ENCODE data around the gene PTX4. TPM values are rescaled to one million over a fixed set of nuclear protein-coding genes. Genes with fewer than 3 reads are reported as not detected.

PTX4 gene
- total RNA-seq, 2 donors from 2014 or later, result 0.78 TPM; not detected in 1

DNA sequence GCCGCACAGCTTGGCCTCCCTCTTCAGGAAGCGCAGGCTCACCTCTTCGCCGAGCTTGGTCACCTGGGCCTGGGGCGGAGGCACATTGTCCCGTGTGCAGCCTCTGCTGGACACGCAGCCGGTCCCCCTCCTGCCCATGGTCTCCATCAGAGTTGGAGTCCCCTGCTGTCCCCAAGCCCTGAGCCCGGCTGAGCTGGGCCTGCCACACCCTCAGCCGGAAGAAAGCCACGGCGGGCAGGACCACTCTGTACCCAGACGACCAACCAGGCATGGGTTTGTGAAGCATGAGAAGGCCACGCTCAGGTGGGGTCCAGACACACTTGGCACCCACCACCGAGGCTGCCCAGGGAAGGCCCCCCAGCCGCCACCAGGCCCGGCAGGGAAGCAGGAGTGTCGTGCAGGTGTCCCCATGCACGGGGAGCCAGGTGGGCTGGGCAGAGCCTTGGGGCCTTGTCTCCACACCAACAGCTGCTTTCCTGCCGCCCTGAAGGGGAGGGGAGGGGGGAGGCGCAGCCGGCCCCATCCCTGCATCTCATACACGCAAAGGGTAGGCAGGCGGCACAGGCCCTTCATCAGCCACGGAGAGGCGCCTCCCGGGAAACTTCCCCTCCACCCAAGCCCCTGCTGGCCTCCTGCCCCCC, 49.6 kb downstream of the PTX4 start:
- TF ChIP-seq, protein P1, sequence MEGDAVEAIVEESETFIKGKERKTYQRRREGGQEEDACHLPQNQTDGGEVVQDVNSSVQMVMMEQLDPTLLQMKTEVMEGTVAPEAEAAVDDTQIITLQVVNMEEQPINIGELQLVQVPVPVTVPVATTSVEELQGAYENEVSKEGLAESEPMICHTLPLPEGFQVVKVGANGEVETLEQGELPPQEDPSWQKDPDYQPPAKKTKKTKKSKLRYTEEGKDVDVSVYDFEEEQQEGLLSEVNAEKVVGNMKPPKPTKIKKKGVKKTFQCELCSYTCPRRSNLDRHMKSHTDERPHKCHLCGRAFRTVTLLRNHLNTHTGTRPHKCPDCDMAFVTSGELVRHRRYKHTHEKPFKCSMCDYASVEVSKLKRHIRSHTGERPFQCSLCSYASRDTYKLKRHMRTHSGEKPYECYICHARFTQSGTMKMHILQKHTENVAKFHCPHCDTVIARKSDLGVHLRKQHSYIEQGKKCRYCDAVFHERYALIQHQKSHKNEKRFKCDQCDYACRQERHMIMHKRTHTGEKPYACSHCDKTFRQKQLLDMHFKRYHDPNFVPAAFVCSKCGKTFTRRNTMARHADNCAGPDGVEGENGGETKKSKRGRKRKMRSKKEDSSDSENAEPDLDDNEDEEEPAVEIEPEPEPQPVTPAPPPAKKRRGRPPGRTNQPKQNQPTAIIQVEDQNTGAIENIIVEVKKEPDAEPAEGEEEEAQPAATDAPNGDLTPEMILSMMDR (IDR thresholded peaks at IDR 0.05), result no peak
- ATAC-seq (ENCODE audit: insufficient number of reproducible peaks, low FRiP score, low read depth) (no peak), DNase-seq (ENCODE audit: low spot score) (no peak)
- H3K9me3 ChIP-seq, result no peaks in the 10 kb centered on the region
- H3K36me3 ChIP-seq, result no peaks in the 10 kb centered on the region
- no peak overlapping the region for H3K4me3 ChIP-seq
- H3K27ac ChIP-seq, result no peak overlapping the region
- no peaks in the 10 kb centered on the region for H3K4me1 ChIP-seq (ENCODE audit: control insufficient read depth in 1 of 2, low read depth in 2 of 2)
- H3K27me3 ChIP-seq (replicated peaks; ENCODE audit: insufficient read depth), result no peaks in the 10 kb centered on the region

DNA sequence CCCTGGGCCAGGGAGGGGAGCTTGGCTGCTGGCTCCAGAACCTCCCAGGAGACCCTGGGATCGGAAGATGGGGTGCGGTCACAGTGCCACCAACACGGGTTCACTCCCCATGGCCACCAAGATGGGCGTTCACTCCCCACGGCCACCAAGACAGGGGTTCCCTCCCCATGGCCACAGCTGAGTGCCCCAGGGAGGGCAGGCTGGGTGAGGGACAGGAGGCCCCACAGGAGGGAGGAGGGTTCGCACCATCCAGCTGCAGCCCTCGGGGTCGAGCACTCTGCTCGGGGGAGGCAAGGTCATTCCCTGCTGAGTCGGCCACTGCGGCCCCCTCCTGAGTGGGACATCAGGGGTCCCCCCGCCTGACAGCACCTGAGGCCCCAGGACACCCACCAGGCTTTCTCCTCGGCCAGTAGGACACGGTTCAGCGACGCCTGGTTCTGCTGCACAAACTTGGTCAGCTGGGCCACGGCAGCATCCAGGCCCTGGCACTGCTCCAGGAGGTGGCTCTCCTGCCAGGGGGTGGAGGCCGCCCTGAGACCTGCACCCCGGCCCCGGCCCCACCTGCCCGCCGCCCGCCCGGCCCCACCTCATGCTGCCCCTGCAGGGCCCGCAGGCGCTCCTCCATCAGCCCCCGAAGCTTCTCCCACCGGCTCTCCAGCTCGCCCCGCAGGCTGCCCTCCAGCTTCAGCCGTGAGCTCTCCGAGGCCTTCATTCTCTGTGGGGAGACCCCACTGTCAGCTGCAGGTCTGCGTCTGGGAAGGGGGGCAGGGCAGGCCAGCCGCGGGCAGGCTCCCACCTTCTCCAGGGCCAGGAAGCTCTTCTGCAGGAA, 50.3 kb downstream of the PTX4 start:
- Histone ChIP-seq H3K4me3 (no peak overlapping the region), H3K36me3 (no peaks in the 10 kb centered on the region), H3K27ac (no peak overlapping the region), H3K9me3 (no peaks in the 10 kb centered on the region), H3K4me1 (ENCODE audit: control insufficient read depth in 1 of 2, low read depth in 2 of 2) (no peaks in the 10 kb centered on the region), H3K27me3 (replicated peaks; ENCODE audit: insufficient read depth) (no peaks in the 10 kb centered on the region)
- ATAC-seq (ENCODE audit: insufficient number of reproducible peaks, low FRiP score, low read depth) (no peak), DNase-seq (ENCODE audit: low spot score) (no peak)
- TF ChIP-seq, protein P1 (IDR thresholded peaks at IDR 0.05), result no peak

DNA sequence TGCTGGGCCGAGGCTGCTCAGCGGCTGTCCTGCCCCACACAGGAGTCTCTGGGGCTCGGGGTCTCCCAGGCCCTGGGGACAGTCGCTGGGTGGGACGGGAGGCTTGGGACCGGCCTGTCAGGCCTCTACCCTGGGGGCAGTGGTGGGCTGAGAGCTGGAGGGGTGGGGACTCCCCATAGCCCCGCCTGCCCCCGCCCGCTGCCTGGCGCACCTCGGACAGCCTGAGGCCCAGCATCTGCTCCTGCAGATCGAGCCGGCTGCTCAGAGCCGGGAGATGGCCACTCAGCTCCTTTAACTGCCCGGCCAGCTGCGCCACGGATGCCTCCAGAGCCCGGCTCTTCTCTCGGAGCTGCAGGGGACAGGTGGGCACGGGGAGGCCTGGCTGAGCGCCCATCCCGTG, 51.1 kb downstream of the PTX4 start:
- TF ChIP-seq, protein P1 (IDR thresholded peaks at IDR 0.05), result no peak
- no peak for ATAC-seq (ENCODE audit: insufficient number of reproducible peaks, low FRiP score, low read depth)
- Histone ChIP-seq H3K27ac (no peak overlapping the region), H3K36me3 (no peaks in the 10 kb centered on the region), H3K9me3 (no peaks in the 10 kb centered on the region), H3K4me1 (ENCODE audit: control insufficient read depth in 1 of 2, low read depth in 2 of 2) (no peaks in the 10 kb centered on the region), H3K4me3 (no peak overlapping the region), H3K27me3 (replicated peaks; ENCODE audit: insufficient read depth) (no peaks in the 10 kb centered on the region)
- no peak for DNase-seq (ENCODE audit: low spot score)

DNA sequence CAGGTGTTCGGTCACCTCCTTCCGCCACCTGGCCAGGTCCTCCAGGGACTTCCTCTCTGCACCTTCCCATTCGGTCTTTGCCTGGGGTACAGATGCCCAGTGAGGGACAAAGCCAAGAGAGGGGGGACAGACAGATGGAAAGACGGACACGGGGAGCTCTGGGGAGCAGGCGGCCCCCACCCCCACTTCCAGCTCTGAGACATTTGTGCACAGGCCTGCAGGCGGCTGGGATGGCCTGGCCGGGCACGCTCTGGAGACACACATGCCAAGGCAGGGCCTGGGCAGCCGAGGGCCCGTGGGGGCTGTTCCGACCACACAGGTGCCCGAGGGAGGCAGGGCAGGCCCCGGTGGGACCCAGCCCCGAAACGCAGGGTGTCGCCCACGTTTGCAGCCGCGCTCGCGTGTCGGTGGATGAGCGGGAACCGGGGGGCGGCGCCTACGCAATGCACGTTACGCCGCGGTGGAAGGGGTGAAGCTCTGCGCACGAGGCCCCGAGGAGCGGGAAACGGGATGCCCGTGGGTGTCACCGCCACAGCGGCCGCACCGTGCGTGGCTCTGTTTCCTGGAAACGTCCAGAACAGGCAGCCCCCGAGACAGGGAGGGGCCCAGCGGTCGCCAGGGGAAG, 51.9 kb downstream of the PTX4 start:
- Histone ChIP-seq H3K36me3 (no peaks in the 10 kb centered on the region), H3K27ac (no peak overlapping the region), H3K27me3 (replicated peaks; ENCODE audit: insufficient read depth) (no peaks in the 10 kb centered on the region), H3K9me3 (no peaks in the 10 kb centered on the region), H3K4me1 (ENCODE audit: control insufficient read depth in 1 of 2, low read depth in 2 of 2) (no peaks in the 10 kb centered on the region), H3K4me3 (no peak overlapping the region)
- ATAC-seq (ENCODE audit: insufficient number of reproducible peaks, low FRiP score, low read depth), result no peak
- no peak for DNase-seq (ENCODE audit: low spot score)
- TF ChIP-seq, protein P1 (IDR thresholded peaks at IDR 0.05), result no peak
